ENCODE results near the gene SPAG4.

Gene SPAG4, protein sequence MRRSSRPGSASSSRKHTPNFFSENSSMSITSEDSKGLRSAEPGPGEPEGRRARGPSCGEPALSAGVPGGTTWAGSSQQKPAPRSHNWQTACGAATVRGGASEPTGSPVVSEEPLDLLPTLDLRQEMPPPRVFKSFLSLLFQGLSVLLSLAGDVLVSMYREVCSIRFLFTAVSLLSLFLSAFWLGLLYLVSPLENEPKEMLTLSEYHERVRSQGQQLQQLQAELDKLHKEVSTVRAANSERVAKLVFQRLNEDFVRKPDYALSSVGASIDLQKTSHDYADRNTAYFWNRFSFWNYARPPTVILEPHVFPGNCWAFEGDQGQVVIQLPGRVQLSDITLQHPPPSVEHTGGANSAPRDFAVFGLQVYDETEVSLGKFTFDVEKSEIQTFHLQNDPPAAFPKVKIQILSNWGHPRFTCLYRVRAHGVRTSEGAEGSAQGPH

DNA sequence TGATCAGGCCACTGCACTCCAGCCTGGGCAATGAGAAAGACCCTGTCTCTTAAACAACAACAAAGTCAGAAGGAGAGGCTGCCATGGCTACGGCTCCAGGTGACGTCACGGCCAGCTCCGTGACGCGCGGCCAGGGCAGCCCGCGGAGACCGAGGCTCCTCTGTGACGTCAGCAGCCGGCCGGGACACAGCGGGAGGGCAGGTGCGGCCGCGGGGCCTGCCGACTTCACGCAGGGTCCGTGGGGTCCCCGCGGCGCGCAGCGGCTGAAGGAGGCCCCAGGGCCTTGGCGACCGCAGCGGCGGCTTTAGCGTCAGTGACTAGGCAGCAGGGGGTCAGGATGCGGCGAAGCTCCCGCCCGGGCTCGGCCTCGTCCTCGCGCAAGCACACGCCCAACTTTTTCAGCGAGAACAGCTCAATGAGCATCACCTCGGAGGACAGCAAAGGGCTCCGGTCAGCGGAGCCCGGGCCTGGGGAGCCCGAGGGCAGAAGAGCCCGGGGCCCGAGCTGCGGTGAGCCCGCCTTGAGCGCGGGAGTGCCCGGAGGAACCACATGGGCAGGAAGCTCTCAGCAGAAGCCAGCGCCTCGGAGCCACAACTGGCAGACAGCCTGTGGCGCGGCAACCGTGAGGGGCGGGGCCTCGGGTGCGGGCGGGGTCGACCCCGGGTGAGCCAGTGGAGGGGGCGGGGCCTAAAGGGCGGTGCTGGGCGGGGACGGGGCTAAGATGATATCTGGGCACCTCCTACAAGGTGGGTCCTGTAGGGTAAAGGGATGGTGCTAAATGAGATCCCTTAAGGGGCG lies at the start of gene SPAG4:
SPAG4 (plus strand) TSS at position 163 of the 798 bp plus-strand sequence; CDS start at position 338, 175 bp downstream.
- peak; percentile 99 for DNase-seq (ENCODE audit: low spot score)

DNA sequence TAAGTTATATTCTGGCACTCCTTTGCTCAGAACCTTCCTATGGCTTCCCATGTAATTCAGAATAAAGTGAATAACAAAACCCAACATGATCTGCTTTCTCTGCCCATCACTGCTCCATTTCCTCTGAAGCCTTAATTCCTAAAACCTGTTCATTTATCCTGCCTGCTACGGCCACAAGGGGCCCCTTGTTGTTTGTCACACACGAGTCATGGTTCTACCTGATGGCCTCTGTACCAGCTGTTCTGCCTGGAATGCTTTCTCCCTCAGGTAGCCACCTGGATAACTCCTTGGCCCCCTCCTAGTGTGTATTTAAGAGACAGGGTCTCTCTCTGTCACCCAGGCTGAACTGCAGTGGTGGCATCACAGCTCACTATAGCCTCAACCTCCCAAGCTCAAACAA lies 47.0 kb upstream of the SPAG4 start:
- TF ChIP-seq, protein P1, sequence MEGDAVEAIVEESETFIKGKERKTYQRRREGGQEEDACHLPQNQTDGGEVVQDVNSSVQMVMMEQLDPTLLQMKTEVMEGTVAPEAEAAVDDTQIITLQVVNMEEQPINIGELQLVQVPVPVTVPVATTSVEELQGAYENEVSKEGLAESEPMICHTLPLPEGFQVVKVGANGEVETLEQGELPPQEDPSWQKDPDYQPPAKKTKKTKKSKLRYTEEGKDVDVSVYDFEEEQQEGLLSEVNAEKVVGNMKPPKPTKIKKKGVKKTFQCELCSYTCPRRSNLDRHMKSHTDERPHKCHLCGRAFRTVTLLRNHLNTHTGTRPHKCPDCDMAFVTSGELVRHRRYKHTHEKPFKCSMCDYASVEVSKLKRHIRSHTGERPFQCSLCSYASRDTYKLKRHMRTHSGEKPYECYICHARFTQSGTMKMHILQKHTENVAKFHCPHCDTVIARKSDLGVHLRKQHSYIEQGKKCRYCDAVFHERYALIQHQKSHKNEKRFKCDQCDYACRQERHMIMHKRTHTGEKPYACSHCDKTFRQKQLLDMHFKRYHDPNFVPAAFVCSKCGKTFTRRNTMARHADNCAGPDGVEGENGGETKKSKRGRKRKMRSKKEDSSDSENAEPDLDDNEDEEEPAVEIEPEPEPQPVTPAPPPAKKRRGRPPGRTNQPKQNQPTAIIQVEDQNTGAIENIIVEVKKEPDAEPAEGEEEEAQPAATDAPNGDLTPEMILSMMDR (IDR thresholded peaks at IDR 0.05; ENCODE audit: extremely low read depth, missing control alignments), result no peak
- no peak for DNase-seq (ENCODE audit: low spot score)

More for the DNA sequence above, at the start of gene SPAG4:
- TF ChIP-seq, protein P1 (IDR thresholded peaks at IDR 0.05; ENCODE audit: extremely low read depth, missing control alignments), result no peak

DNA sequence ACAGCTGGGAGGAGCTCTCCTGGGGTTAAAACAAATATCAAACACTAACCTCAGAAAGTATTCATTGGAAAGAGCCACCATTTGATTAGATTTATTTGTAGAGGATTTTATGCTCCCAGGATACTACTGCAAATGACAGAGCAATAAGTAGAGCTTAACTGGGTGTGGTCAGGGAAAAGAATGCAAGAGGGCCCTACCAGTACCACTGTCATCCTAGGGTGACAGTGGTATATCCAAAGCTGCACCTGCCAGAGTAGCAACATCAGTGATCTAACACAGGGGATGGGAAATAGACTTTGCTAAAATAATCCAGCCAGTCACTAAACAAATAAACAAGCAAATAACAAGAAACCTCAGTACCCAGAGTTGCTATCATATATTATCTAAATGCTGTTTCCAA lies 44.1 kb upstream of the SPAG4 start:
- DNase-seq (ENCODE audit: low spot score), result no peak
- TF ChIP-seq, protein P1 (IDR thresholded peaks at IDR 0.05; ENCODE audit: extremely low read depth, missing control alignments), result no peak

DNA sequence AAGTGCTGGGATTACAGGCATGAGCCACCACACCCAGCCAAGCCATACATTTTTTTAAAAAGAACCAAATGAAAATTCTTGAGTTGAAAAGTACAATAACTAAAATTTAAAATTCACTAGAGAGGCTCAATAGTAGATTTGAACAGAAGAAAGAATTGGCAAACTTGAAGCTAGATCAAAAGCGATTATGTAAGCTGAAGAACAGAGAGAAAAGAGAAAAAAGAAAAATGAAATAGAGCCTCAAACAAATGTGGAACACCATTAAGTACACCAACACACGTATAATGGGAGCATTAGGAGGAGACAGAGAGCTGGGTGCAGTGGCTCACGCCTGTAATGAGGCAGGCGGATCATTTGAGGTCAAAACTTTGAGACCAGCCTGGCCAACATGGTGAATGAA lies 42.8 kb upstream of the SPAG4 start:
- no peak for DNase-seq (ENCODE audit: low spot score)
- TF ChIP-seq, protein P1 (IDR thresholded peaks at IDR 0.05; ENCODE audit: extremely low read depth, missing control alignments), result no peak

DNA sequence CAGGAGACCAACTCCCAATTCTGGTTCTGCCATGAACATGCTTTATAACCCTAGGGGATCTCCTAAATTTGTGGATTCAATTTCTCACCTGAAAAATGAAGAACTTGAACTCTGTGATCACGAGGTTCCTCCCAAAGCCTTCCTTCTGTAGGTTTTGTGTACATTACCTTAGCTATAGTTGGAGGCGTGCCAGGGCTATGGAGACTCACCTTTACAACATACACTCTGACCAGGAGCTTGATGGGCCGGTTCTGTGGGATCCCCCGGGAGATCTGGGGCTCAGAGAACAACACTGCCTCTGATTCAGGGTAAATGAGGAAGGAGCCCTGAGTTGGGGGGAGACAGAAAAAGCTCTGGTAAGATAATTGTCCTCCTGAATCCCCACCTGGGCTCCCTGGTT lies 39.7 kb upstream of the SPAG4 start:
- DNase-seq (ENCODE audit: low spot score), result no peak
- TF ChIP-seq, protein P1 (IDR thresholded peaks at IDR 0.05; ENCODE audit: extremely low read depth, missing control alignments), result no peak

DNA sequence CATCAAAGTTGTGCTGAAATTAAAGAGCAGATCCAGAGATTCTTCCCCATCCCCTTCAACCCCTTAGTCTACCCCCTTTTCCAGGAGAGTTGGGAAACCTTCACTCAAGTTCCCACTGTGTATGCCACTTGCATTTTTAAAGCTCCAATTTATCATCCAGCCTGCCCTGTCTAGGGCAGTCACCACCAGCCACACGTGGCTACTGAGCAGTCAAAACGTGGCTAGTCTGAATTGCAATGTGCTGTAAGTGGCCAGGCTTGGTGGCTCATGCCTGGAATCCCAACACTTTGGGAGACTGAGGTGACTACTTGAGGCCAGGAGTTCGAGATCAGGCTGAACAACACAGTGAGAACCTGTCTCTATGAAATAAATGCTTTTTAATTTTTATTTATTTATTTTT lies 38.8 kb upstream of the SPAG4 start:
- DNase-seq (ENCODE audit: low spot score), result no peak
- TF ChIP-seq, protein P1 (IDR thresholded peaks at IDR 0.05; ENCODE audit: extremely low read depth, missing control alignments), result no peak

DNA sequence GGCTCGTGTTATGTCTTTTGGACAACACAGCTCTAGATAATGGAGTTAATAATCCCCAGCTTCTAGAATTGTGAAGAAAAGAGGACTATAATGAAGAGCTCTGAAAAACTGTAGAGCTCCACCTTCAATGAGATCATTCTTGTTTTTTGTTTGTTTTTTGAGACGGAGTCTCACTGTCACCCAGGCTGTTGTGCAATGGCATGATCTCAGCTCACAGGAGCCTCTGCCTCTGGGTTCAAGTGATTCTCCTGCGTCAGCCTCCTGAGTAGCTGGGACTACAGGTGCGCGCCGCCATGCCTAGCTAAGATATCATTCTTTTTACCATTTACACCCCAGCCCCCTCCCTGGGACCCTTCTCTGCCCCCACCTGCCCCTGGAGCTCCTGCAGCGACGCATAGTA lies 37.2 kb upstream of the SPAG4 start:
- TF ChIP-seq, protein P1 (IDR thresholded peaks at IDR 0.05; ENCODE audit: extremely low read depth, missing control alignments), result no peak
- DNase-seq (ENCODE audit: low spot score), result no peak
